ENCODE measurements around the gene CRADD. TPM values are rescaled to one million over a fixed set of nuclear protein-coding genes. Genes with fewer than 3 reads are reported as not detected.
"Not testable (repeated sequence)": the region's sequence is repeated elsewhere in the genome, so short reads cannot be mapped to it uniquely, and the experiment has no call there.

The CRADD gene
- polyA plus RNA-seq, 2 donors: 4.2 to 12.0 TPM

- H3K36me3 ChIP-seq (ENCODE audit: control insufficient read depth in 2 of 2, insufficient read depth in 2 of 2, low read length in 1 of 2): no peaks in the 10 kb centered on the region
- no peak overlapping the region for H3K27ac ChIP-seq (ENCODE audit: low read depth in 2 of 2, low read length in 1 of 2)
- no peaks in the 10 kb centered on the region for H3K27me3 ChIP-seq (ENCODE audit: control insufficient read depth in 1 of 2, insufficient read depth in 2 of 2, low read length in 2 of 2)
- H3K4me3 ChIP-seq (ENCODE audit: low read depth in 1 of 2, low read length in 2 of 2): no peak overlapping the region
- 85 to 88% methylated on average over 3 of the region's 3 CpGs for WGBS, 2 donors
- no peaks in the 10 kb centered on the region for H3K9me3 ChIP-seq (ENCODE audit: control insufficient read depth in 2 of 2, insufficient read depth in 1 of 2, low read depth in 1 of 2, low read length in 1 of 2)
- no peaks in the 10 kb centered on the region for H3K4me1 ChIP-seq (ENCODE audit: control insufficient read depth in 2 of 2, insufficient read depth in 2 of 2, low read length in 1 of 2)
Observed at GRCh38 chr12:93772003-93772700, 95.0 kb downstream of the CRADD start.

GRCh38 chr12:93773122-93773871, 96.1 kb downstream of the CRADD start:
- Histone ChIP-seq H3K9me3 (ENCODE audit: control insufficient read depth in 2 of 2, insufficient read depth in 1 of 2, low read depth in 1 of 2, low read length in 1 of 2) (no peaks in the 10 kb centered on the region), H3K4me1 (ENCODE audit: control insufficient read depth in 2 of 2, insufficient read depth in 2 of 2, low read length in 1 of 2) (no peaks in the 10 kb centered on the region)
- 74 to 76% methylated on average over 5 of the region's 5 CpGs for WGBS, 2 donors

DNA sequence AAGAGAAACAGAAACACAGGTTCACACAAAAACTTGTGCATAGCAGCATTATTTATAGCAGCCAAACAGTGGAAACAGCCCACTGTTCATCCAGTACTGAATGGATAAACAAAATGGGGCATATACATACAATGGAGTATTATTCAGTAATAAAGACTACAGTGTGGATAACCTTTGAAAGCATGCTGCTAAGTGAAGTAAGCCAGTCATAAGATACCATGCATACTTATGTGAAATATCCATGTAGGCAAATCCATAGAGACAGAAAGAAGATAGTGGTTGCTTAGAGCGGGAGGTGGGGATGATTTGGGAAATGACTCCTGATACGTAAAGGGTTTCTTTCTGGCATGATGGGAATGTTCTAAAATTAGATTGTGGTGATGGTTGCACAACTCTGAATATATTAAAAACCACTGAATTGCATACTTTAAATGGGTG, 99.4 kb downstream of the CRADD start:
- H3K27ac ChIP-seq (ENCODE audit: low read depth in 2 of 2, low read length in 1 of 2): no peak overlapping the region
- H3K9me3 ChIP-seq (ENCODE audit: control insufficient read depth in 2 of 2, insufficient read depth in 1 of 2, low read depth in 1 of 2, low read length in 1 of 2): no peaks in the 10 kb centered on the region
- no peaks in the 10 kb centered on the region for H3K36me3 ChIP-seq (ENCODE audit: control insufficient read depth in 2 of 2, insufficient read depth in 2 of 2, low read length in 1 of 2)
- 68 to 80% methylated on average over 2 of the region's 2 CpGs for WGBS, 2 donors
- no peak overlapping the region for H3K4me3 ChIP-seq (ENCODE audit: low read depth in 1 of 2, low read length in 2 of 2)
- no peaks in the 10 kb centered on the region for H3K4me1 ChIP-seq (ENCODE audit: control insufficient read depth in 2 of 2, insufficient read depth in 2 of 2, low read length in 1 of 2)
- H3K27me3 ChIP-seq (ENCODE audit: control insufficient read depth in 1 of 2, insufficient read depth in 2 of 2, low read length in 2 of 2): no peaks in the 10 kb centered on the region

More at GRCh38 chr12:93773122-93773871, 96.1 kb downstream of the CRADD start:
- no peak overlapping the region for H3K27ac ChIP-seq (ENCODE audit: low read depth in 2 of 2, low read length in 1 of 2)
- no peak overlapping the region for H3K4me3 ChIP-seq (ENCODE audit: low read depth in 1 of 2, low read length in 2 of 2)
- H3K27me3 ChIP-seq (ENCODE audit: control insufficient read depth in 1 of 2, insufficient read depth in 2 of 2, low read length in 2 of 2): no peaks in the 10 kb centered on the region
- H3K36me3 ChIP-seq (ENCODE audit: control insufficient read depth in 2 of 2, insufficient read depth in 2 of 2, low read length in 1 of 2): no peaks in the 10 kb centered on the region

DNA sequence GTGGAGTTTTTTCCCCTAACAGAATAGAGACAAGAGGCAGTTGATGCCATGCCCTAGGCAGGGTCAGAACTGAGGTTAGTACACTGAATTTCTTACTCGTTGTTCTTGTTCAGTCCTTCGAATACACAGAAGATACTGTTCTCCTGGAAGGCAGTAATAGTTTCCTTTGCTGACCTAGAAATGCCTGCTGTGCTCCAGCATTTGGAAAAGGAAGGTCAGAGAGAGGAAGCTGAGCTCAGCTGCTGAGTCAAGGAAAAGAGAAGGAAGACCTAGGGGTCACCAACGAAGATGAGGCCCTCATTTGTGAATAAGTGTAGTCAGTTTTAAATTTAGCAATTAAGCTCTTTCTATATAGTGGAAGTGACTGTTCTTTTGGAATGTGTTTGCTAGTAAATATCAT, 100.1 kb downstream of the CRADD start:
- no peaks in the 10 kb centered on the region for H3K4me1 ChIP-seq (ENCODE audit: control insufficient read depth in 2 of 2, insufficient read depth in 2 of 2, low read length in 1 of 2)
- H3K27me3 ChIP-seq (ENCODE audit: control insufficient read depth in 1 of 2, insufficient read depth in 2 of 2, low read length in 2 of 2): no peaks in the 10 kb centered on the region
- no peaks in the 10 kb centered on the region for H3K9me3 ChIP-seq (ENCODE audit: control insufficient read depth in 2 of 2, insufficient read depth in 1 of 2, low read depth in 1 of 2, low read length in 1 of 2)
- WGBS, 2 donors: 61 to 64% methylated on average over 3 of the region's 3 CpGs
- no peak overlapping the region for H3K4me3 ChIP-seq (ENCODE audit: low read depth in 1 of 2, low read length in 2 of 2)
- no peaks in the 10 kb centered on the region for H3K36me3 ChIP-seq (ENCODE audit: control insufficient read depth in 2 of 2, insufficient read depth in 2 of 2, low read length in 1 of 2)
- peak overlapping the region in 1 of 2 donors; percentile 61 for H3K27ac ChIP-seq (ENCODE audit: low read depth in 2 of 2, low read length in 1 of 2)

- Histone ChIP-seq H3K27ac (ENCODE audit: low read depth in 2 of 2, low read length in 1 of 2) (no peak overlapping the region), H3K4me1 (ENCODE audit: control insufficient read depth in 2 of 2, insufficient read depth in 2 of 2, low read length in 1 of 2) (no peaks in the 10 kb centered on the region), H3K9me3 (ENCODE audit: control insufficient read depth in 2 of 2, insufficient read depth in 1 of 2, low read depth in 1 of 2, low read length in 1 of 2) (no peaks in the 10 kb centered on the region), H3K4me3 (ENCODE audit: low read depth in 1 of 2, low read length in 2 of 2) (no peak overlapping the region), H3K36me3 (ENCODE audit: control insufficient read depth in 2 of 2, insufficient read depth in 2 of 2, low read length in 1 of 2) (no peaks in the 10 kb centered on the region), H3K27me3 (ENCODE audit: control insufficient read depth in 1 of 2, insufficient read depth in 2 of 2, low read length in 2 of 2) (no peaks in the 10 kb centered on the region)
- 15 to 33% methylated on average over 5 of the region's 5 CpGs for WGBS, 2 donors
Observed at GRCh38 chr12:93778306-93778705, 101.1 kb downstream of the CRADD start.

GRCh38 chr12:93778766-93779165, 101.6 kb downstream of the CRADD start:
- Histone ChIP-seq H3K36me3 (ENCODE audit: control insufficient read depth in 2 of 2, insufficient read depth in 2 of 2, low read length in 1 of 2) (no peaks in the 10 kb centered on the region), H3K27me3 (ENCODE audit: control insufficient read depth in 1 of 2, insufficient read depth in 2 of 2, low read length in 2 of 2) (no peaks in the 10 kb centered on the region), H3K4me1 (ENCODE audit: control insufficient read depth in 2 of 2, insufficient read depth in 2 of 2, low read length in 1 of 2) (peaks cover 0 to under 1% of the 10 kb centered on the region in 2 donors), H3K9me3 (ENCODE audit: control insufficient read depth in 2 of 2, insufficient read depth in 1 of 2, low read depth in 1 of 2, low read length in 1 of 2) (no peaks in the 10 kb centered on the region), H3K4me3 (ENCODE audit: low read depth in 1 of 2, low read length in 2 of 2) (no peak overlapping the region), H3K27ac (ENCODE audit: low read depth in 2 of 2, low read length in 1 of 2) (no peak overlapping the region)
- 75 to 78% methylated on average over 3 of the region's 3 CpGs for WGBS, 2 donors

- Histone ChIP-seq H3K4me1 (ENCODE audit: control insufficient read depth in 2 of 2, insufficient read depth in 2 of 2, low read length in 1 of 2) (peaks cover 2 to 3% of the 10 kb centered on the region in 2 donors), H3K27me3 (ENCODE audit: control insufficient read depth in 1 of 2, insufficient read depth in 2 of 2, low read length in 2 of 2) (no peaks in the 10 kb centered on the region), H3K4me3 (ENCODE audit: low read depth in 1 of 2, low read length in 2 of 2) (no peak overlapping the region), H3K27ac (ENCODE audit: low read depth in 2 of 2, low read length in 1 of 2) (no peak overlapping the region), H3K9me3 (ENCODE audit: control insufficient read depth in 2 of 2, insufficient read depth in 1 of 2, low read depth in 1 of 2, low read length in 1 of 2) (no peaks in the 10 kb centered on the region), H3K36me3 (ENCODE audit: control insufficient read depth in 2 of 2, insufficient read depth in 2 of 2, low read length in 1 of 2) (no peaks in the 10 kb centered on the region)
- WGBS, 2 donors: 74 to 78% methylated on average over 8 of the region's 8 CpGs
Observed at GRCh38 chr12:93780101-93780641, 103.0 kb downstream of the CRADD start.

GRCh38 chr12:93780886-93781285, 103.7 kb downstream of the CRADD start:
- H3K4me3 ChIP-seq (ENCODE audit: low read depth in 1 of 2, low read length in 2 of 2); H3K36me3 ChIP-seq (ENCODE audit: control insufficient read depth in 2 of 2, insufficient read depth in 2 of 2, low read length in 1 of 2); H3K27me3 ChIP-seq (ENCODE audit: control insufficient read depth in 1 of 2, insufficient read depth in 2 of 2, low read length in 2 of 2); H3K4me1 ChIP-seq (ENCODE audit: control insufficient read depth in 2 of 2, insufficient read depth in 2 of 2, low read length in 1 of 2); H3K9me3 ChIP-seq (ENCODE audit: control insufficient read depth in 2 of 2, insufficient read depth in 1 of 2, low read depth in 1 of 2, low read length in 1 of 2); H3K27ac ChIP-seq (ENCODE audit: low read depth in 2 of 2, low read length in 1 of 2): not testable (repeated sequence)
- 88 to 89% methylated on average over 4 of the region's 4 CpGs for WGBS, 2 donors

DNA sequence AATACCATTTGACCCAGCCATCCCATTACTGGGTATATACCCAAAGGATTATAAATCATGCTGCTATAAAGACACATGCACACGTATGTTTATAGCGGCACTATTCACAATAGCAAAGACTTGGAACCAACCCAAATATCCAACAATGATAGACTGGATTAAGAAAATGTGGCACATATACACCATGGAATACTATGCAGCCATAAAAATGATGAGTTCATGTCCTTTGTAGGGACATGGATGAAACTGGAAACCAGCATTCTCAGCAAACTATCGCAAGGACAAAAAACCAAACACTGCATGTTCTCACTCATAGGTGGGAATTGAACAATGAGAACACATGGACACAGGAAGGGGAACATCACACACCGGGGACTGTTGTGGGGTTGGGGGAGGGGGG, 104.8 kb downstream of the CRADD start:
- not testable (repeated sequence) for H3K27ac ChIP-seq (ENCODE audit: low read depth in 2 of 2, low read length in 1 of 2); H3K27me3 ChIP-seq (ENCODE audit: control insufficient read depth in 1 of 2, insufficient read depth in 2 of 2, low read length in 2 of 2); H3K4me3 ChIP-seq (ENCODE audit: low read depth in 1 of 2, low read length in 2 of 2); H3K4me1 ChIP-seq (ENCODE audit: control insufficient read depth in 2 of 2, insufficient read depth in 2 of 2, low read length in 1 of 2); H3K9me3 ChIP-seq (ENCODE audit: control insufficient read depth in 2 of 2, insufficient read depth in 1 of 2, low read depth in 1 of 2, low read length in 1 of 2); H3K36me3 ChIP-seq (ENCODE audit: control insufficient read depth in 2 of 2, insufficient read depth in 2 of 2, low read length in 1 of 2)
- 93% methylated on average over 3 to 4 of the region's 4 CpGs for WGBS, 2 donors

All from esophagus (tissue), 2 donors.